ENCODE measurements around the gene TPM2.
"Not testable (repeated sequence)": the region's sequence is repeated elsewhere in the genome, so short reads cannot be mapped to it uniquely, and the experiment has no call there.

TPM2 gene

GRCh38 chr9:35656348-35656747 is 33.4 kb downstream of the TPM2 start:
- no peak for DNase-seq (ENCODE audit: low read depth)

- no peak for DNase-seq (ENCODE audit: low read depth)
Observed at GRCh38 chr9:35653611-35654010, 36.1 kb downstream of the TPM2 start.

- DNase-seq (ENCODE audit: low read depth) = no peak
Observed at GRCh38 chr9:35652829-35653209, 36.9 kb downstream of the TPM2 start.

GRCh38 chr9:35651956-35652828 is 37.5 kb downstream of the TPM2 start:
- no peak for DNase-seq (ENCODE audit: low read depth)

- DNase-seq (ENCODE audit: low read depth) = no peak
Observed at GRCh38 chr9:35650341-35651158, 39.2 kb downstream of the TPM2 start, which contains the start of gene SIT1. SIT1 (minus strand) TSS chr9:35650931; CDS start chr9:35650853, 78 bp downstream.

- no peak for DNase-seq (ENCODE audit: low read depth)
Observed at GRCh38 chr9:35649431-35650340, 40.0 kb downstream of the TPM2 start.

GRCh38 chr9:35646533-35647265 is 43.0 kb downstream of the TPM2 start:
- peak; percentile 89 for DNase-seq (ENCODE audit: low read depth)

GRCh38 chr9:35646153-35646532 is 43.6 kb downstream of the TPM2 start:
- no peak for DNase-seq (ENCODE audit: low read depth)

GRCh38 chr9:35645736-35646135 is 44.0 kb downstream of the TPM2 start:
- not testable (repeated sequence) for DNase-seq (ENCODE audit: low read depth)

- no peak for DNase-seq (ENCODE audit: low read depth)
Observed at GRCh38 chr9:35643046-35643445, 46.7 kb downstream of the TPM2 start.

GRCh38 chr9:35641478-35641877 is 48.2 kb downstream of the TPM2 start:
- not testable (repeated sequence) for DNase-seq (ENCODE audit: low read depth)

GRCh38 chr9:35640431-35640830 is 49.3 kb downstream of the TPM2 start:
- DNase-seq (ENCODE audit: low read depth) = not testable (repeated sequence)

GRCh38 chr9:35639631-35640030 is 50.1 kb downstream of the TPM2 start:
- DNase-seq (ENCODE audit: low read depth) = no peak

- not testable (repeated sequence) for DNase-seq (ENCODE audit: low read depth)
Observed at GRCh38 chr9:35639225-35639624, 50.5 kb downstream of the TPM2 start.

- not testable (repeated sequence) for DNase-seq (ENCODE audit: low read depth)
Observed at GRCh38 chr9:35638751-35639150, 51.0 kb downstream of the TPM2 start.

- not testable (repeated sequence) for DNase-seq (ENCODE audit: low read depth)
Observed at GRCh38 chr9:35637427-35637955, 52.2 kb downstream of the TPM2 start.

GRCh38 chr9:35636877-35637246 is 52.9 kb downstream of the TPM2 start:
- not testable (repeated sequence) for DNase-seq (ENCODE audit: low read depth)

GRCh38 chr9:35636135-35636876 is 53.4 kb downstream of the TPM2 start:
- DNase-seq (ENCODE audit: low read depth) = no peak

GRCh38 chr9:35635730-35636129 is 54.0 kb downstream of the TPM2 start:
- DNase-seq (ENCODE audit: low read depth) = no peak

All from activated T-helper 9 cell treated with anti-CD3 and anti-CD28 coated beads, Interleukin-2, amount 50 U/mL, for 16 hours (primary cell).